Osteoblast (primary cell): ENCODE results near the gene GDPD5. TPM values are rescaled to one million over a fixed set of nuclear protein-coding genes. Genes with fewer than 3 reads are reported as not detected.

Experiments
- DNase-seq: peaks from one replicate; pipeline ENCODE4 v3.0.0; 2011; ENCODE audit warnings: low spot score, mixed read lengths; ENCODE audit not compliant: insufficient read length; ENCODE audit errors: missing footprints
- H2AFZ ChIP-seq: 2 replicates; pipeline ENCODE4 v1.6.0; 2011; ENCODE audit warnings: mild to moderate bottlenecking, low read length
- H3K27ac ChIP-seq: 2 replicates; pipeline ENCODE4 v1.5.1; 2011; ENCODE audit warnings: mild to moderate bottlenecking, low read depth, low read length, moderate library complexity
- H3K27me3 ChIP-seq: 2 replicates; pipeline ENCODE4 v1.6.0; 2012; ENCODE audit warnings: mild to moderate bottlenecking, control low read depth, inconsistent platforms, low read length, moderate library complexity; ENCODE audit not compliant: insufficient read depth
- H3K36me3 ChIP-seq: 2 replicates; pipeline ENCODE4 v1.5.1; 2011; ENCODE audit warnings: mild to moderate bottlenecking, low read length, control low read depth, moderate library complexity; ENCODE audit not compliant: insufficient read depth
- H3K4me1 ChIP-seq: 2 replicates; pipeline ENCODE4 v1.5.1; 2011; ENCODE audit warnings: mild to moderate bottlenecking, low read length, control low read depth, moderate library complexity; ENCODE audit not compliant: insufficient read depth
- H3K4me2 ChIP-seq: 2 replicates; pipeline ENCODE4 v1.6.0; 2011; ENCODE audit warnings: mild to moderate bottlenecking, low read length; ENCODE audit not compliant: insufficient read depth
- H3K4me3 ChIP-seq: fragments of 200-600 bp; sonication (generic); 3 replicates; pipeline ENCODE4 v1.5.1; 2012; ENCODE audit warnings: mild to moderate bottlenecking, low read length, inconsistent platforms; ENCODE audit not compliant: insufficient read depth
- H3K79me2 ChIP-seq: 2 replicates; pipeline ENCODE4 v1.6.0; 2012; ENCODE audit warnings: mild to moderate bottlenecking, low read length, control low read depth, inconsistent platforms; ENCODE audit not compliant: insufficient read depth
- H3K9me3 ChIP-seq: 2 replicates; pipeline ENCODE4 v1.5.1; 2011; ENCODE audit warnings: low read depth, low read length, control low read depth
- H4K20me1 ChIP-seq: 2 replicates; pipeline ENCODE4 v1.6.0; 2012; ENCODE audit warnings: mild to moderate bottlenecking, low read length, control low read depth; ENCODE audit not compliant: insufficient read depth
- CTCF ChIP-seq: IDR thresholded peaks from 2 replicates; pipeline ENCODE4 v1.5.1; 2011; ENCODE audit warnings: mild to moderate bottlenecking, low read depth, low read length, moderate library complexity; ENCODE audit errors: extremely low read depth
- total RNA-seq: library from RNA; depleted of rRNA; stranded (reverse); fragments of >200 nt; gene quantifications from 2 replicates; pipeline ENCODE4 v1.2.3, GENCODE V29; 2012

GDPD5 gene
- total RNA-seq, 1 donor: 13.4 TPM

GRCh38 chr11:75522286-75523044 lies 3.3 kb downstream of the GDPD5 start:
- DNase-seq: peak; percentile 58
- Histone ChIP-seq H4K20me1 (peaks cover 11% of the 10 kb centered on the region), H3K4me2 (no peak overlapping the region), H3K9me3 (no peaks in the 10 kb centered on the region), H3K4me3 (no peak overlapping the region), H3K27ac (no peak overlapping the region), H3K27me3 (peaks cover 21% of the 10 kb centered on the region), H3K4me1 (peaks cover 20% of the 10 kb centered on the region), H3K36me3 (no peaks in the 10 kb centered on the region), H3K79me2 (no peaks in the 10 kb centered on the region), H2AFZ (no peak overlapping the region)
- TF ChIP-seq CTCF: no peak

- no peak overlapping the region for H3K4me2 ChIP-seq
- H3K27ac ChIP-seq: no peak overlapping the region
- peaks cover 15% of the 10 kb centered on the region for H4K20me1 ChIP-seq
- TF ChIP-seq CTCF: no peak
- peak; percentile 92 for DNase-seq
- H3K9me3 ChIP-seq: no peaks in the 10 kb centered on the region
- peaks cover 18% of the 10 kb centered on the region for H3K4me1 ChIP-seq
- peaks cover 15% of the 10 kb centered on the region for H3K27me3 ChIP-seq
- H3K36me3 ChIP-seq: no peaks in the 10 kb centered on the region
- no peaks in the 10 kb centered on the region for H3K79me2 ChIP-seq
- H3K4me3 ChIP-seq: no peak overlapping the region
- H2AFZ ChIP-seq: no peak overlapping the region
These were observed 5.1 kb downstream of the GDPD5 start for GRCh38 chr11:75520688-75521087.

- Histone ChIP-seq H3K27me3 (peaks cover 6% of the 10 kb centered on the region), H2AFZ (no peak overlapping the region), H3K27ac (no peak overlapping the region), H3K4me2 (no peak overlapping the region), H3K4me3 (no peak overlapping the region), H3K36me3 (no peaks in the 10 kb centered on the region), H4K20me1 (peaks cover 10% of the 10 kb centered on the region), H3K9me3 (no peaks in the 10 kb centered on the region), H3K79me2 (no peaks in the 10 kb centered on the region), H3K4me1 (peaks cover 8% of the 10 kb centered on the region)
- DNase-seq: peak; percentile 15
- TF ChIP-seq CTCF: no peak
These were observed 6.7 kb downstream of the GDPD5 start for GRCh38 chr11:75518771-75519653.

GRCh38 chr11:75518204-75518549 lies 7.6 kb downstream of the GDPD5 start:
- DNase-seq: peak; percentile 68
- no peaks in the 10 kb centered on the region for H3K79me2 ChIP-seq
- H3K27ac ChIP-seq: no peak overlapping the region
- no peak overlapping the region for H2AFZ ChIP-seq
- no peaks in the 10 kb centered on the region for H3K9me3 ChIP-seq
- H3K27me3 ChIP-seq: no peaks in the 10 kb centered on the region
- no peak overlapping the region for H3K4me3 ChIP-seq
- no peak for TF ChIP-seq CTCF
- no peak overlapping the region for H3K4me2 ChIP-seq
- H3K4me1 ChIP-seq: peaks cover 13% of the 10 kb centered on the region
- H3K36me3 ChIP-seq: no peaks in the 10 kb centered on the region
- H4K20me1 ChIP-seq: peaks cover 13% of the 10 kb centered on the region
